Fibroblast of skin of right quadriceps (primary cell): ENCODE results near the gene RAP2A.

Source experiments
- DNase-seq: peaks from one replicate; pipeline ENCODE4 v3.0.0-alpha.2; 2013

RAP2A gene

DNA sequence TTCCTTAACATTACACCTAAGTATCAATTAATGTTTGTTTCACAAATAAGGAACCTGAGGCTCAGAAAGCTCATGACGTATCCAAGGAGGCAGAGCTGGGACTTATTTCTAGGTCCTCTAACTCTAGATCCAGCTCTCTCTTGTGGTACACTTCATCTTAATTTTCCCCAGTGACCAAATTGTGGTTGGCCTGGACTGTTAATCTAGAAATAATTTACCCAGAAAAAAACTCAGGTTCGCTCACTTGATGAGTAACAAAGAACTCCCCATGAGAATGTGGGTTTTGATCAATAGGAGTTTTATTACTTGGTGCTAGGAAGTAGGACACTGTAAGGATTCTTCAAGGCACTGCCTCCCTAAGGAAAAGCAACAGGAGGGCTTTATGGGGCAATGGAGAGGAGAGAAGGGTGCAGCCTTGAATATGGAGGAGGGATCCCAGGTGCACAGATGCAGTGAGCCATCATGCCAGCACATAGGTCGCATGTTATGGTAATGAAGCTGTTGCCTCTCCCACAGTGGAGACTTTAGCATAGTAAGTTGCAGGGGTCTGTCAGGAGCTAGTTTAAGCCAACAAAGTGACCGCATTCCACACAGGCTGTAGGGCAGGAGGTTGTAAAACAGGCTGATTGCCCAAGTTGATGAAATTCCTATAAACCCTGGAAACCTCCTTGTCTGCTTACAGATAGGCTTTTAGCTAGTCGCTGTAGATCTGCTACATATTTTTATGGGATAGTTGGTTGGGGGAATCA, 14.7 kb downstream of the RAP2A start:
- DNase-seq = no peak

DNA sequence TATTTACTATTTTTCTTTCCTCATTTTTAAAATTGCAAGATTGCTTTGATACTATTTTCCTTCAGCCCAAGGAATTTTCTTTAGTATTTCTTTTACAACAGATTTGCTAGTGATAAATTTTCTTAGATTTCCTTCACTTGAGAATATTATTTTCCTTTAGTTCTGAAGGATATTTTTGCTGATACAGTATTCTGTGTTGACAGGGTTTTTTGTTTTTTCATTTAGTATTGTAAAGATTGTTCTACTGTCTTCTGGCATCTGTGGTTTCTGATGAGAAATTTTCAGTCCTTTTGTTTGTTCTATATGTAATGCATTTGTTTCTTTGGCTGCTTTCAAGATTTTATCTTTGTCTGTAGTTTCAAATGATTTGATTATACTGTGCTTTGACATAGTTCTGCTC, 20.7 kb downstream of the RAP2A start:
- no peak for DNase-seq

DNA sequence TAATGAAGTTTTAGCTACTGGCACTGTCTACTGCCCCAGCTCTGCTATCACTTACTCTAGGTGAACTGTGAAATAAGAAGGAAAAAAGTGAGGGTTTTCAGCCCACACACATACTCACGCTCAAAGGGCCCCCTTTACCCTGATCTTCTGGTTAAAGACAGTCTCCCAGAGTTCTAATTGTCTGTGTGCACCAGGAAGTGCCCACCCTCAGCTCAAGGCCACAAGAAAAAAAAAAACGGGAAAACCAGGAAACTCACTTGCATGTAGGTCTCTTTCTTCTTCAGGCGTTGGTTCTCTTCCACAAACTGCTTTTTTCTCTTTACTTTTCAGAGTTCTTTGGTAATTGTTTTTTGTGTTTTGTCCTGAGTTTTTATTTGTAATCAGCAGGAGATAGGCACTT, 22.1 kb downstream of the RAP2A start:
- DNase-seq = no peak

DNA sequence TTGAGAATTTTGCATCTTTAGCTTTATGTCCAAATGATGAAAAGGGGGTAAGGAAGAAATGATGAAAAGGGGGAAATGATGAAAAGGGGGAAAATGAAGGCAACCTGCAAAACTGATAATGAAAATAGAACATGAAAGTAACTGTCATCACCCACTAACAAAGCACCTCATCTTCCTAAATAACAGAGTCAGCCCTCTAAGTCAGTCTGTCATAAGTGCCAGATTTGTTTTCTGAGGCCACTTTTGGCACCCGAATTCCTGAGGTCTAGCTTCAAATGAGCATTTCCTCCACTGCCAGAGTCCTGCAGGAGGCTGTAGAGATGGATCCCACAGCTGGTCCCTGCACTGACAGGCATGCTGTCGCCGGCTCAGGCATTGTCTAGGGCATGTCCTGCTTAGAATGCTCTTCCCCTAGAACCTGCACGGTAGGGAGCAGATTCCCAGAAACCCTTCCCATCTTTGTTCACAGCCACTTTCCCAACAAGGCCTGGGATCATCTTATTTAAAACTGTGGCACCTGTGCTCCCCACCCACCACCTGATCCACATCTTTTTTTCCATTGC, 25.3 kb downstream of the RAP2A start:
- no peak for DNase-seq

DNA sequence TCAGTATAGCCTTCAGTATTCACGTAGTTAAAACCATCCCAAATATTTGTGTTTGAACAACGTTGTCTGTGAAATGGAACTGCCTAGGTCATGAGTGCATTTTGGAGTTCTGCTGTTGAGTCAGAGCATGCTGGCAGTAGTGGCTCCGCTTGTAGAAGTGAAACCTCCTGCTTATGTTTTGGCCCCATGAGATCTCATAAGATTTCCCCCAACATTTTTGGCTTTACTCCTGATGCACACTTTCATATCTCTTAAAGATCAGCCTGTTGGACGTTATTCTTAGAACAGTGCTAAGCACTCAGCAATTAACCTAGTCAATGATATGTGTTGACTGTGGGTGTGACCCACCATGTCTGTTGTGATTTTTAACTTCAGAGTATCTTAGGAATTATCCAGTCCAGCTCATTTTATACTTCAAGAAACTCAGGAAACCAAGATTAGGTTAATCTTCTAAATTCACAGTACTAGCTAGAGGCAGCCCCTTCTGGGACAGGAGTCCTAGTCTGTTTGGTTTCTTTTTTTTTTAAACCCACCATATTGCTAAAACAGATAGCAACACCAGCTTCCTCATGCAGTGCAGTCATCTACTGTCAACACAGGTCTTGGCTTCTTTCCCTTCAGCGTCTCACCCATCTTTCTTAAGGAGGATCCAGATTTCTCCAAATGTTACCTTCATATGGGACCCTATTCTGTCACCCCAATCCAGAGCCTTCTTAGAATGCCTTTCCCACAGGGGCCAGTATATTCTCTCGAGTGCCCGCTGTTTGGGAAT, 26.2 kb downstream of the RAP2A start:
- DNase-seq = peak; percentile 36

DNA sequence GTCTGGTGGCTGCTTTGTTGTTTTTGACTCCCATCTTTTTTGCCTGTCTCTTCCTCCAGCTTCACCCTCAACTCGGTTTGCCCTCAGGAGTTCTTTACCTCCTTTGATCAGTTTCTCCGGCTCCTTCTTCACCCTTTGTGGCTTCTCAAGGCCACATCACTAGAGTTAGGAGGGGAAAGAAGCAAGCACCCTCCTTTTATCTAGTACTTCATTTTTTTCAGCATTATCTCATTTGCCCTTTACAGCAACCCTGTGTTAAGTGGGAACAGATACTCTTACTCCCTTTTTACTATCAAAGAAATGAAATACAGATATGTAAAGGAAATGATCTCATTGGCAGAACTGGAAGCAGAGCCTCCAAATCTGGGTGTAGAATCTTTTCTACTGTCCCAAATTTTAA, 26.9 kb downstream of the RAP2A start:
- DNase-seq = no peak

DNA sequence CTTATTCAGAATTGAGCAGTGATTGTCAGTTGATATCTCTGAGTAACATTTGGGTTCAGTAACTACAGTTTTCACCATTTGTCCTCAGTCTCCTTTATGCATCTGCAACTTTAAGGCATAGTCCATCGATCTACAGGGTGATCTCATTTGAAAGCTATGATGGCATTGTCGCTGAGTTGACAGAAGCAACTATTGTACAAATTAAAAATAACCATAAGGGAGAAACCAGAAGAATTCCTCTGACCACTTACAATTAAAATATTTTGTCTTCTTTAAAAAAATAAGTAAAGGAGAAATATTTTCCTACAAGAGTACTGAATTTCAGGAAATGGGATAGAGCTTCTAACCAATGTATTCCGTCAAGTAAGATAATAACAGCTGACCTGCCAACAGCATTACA, 30.6 kb downstream of the RAP2A start:
- DNase-seq = peak; percentile 27

DNA sequence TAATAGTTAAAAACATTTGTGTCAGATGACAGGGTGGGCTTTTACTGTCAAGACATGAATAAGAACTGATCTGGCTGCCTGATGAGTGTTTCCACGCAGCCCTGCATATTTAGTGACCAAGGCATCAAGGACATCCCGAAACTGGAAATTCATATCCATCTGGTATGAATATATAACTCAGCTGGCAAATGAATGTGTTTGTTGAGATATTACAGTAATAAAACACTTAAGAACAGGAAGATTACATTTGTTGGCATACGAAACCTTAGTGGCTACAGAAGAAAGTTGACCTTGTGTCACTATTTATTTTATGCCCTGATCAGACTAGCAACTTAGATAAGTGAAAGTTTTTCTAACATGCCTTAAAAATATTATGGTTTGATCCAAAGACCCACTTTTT, 32.8 kb downstream of the RAP2A start:
- DNase-seq = no peak

DNA sequence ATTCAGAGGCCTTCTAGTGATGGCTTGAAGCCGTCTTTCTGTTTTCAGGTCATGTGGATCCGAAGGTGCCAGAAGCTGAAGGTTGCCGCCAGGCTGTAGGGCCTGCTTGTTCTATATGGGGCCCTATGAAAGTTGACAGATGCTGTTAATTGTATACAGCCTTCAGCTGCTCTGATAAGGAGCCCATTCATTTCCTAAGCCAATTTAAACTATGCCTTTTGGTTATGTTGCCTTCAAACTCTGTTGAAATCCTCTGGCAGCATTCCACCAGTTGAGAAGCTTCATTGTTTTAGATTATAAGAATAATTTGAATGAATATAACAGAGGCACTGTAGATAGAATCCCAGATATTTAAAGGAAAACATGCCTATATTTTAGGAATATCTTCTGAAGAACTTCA, 34.4 kb downstream of the RAP2A start:
- peak; percentile 20 for DNase-seq

DNA sequence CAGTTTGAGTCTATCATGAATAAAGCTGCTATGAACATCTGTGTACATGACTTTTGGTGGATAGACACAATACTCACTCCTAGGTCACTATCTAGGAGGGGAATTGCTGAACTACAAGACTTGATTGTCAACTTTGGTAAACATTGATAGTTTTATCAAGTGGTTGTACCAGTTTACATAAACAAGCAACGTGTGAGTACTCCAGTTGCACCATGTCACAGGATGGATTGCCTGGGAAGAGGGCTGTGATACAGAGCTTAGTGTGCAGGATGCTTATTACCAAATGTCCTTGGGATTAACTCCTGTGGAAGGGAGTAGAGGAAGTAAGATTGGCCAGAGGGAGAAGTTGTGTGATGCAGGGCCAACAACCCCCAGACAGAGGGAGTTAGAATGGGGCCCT, 37.7 kb downstream of the RAP2A start:
- DNase-seq = no peak

DNA sequence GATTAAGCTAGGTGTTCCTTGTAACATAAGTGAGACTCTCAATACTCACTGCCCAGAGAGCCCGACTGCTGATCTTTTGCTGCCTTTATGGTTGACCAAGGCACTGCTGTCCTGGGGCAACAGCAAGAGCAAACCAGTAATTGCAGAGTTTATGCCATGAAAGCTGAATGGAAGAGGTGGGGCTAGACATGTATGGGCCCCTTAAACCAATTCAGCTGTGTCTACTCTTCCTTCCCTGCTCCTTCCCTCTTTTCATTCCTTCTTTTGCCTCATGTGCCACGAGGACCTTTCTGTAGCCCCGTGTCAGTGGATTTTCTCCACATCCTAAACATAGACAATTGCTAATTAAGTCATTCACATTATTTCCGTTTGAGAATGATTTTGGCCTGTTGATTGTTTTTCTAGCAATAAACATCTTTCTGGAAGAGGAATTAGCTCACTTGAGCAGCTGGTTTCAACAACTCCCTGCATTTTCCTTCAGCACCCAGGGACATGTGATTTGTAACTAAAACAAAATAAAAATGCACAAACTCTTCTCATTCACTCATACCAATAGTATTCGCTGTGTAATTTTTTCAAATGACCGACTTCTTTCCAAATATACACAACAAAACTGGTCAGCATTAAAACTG, 40.5 kb downstream of the RAP2A start:
- no peak for DNase-seq

DNA sequence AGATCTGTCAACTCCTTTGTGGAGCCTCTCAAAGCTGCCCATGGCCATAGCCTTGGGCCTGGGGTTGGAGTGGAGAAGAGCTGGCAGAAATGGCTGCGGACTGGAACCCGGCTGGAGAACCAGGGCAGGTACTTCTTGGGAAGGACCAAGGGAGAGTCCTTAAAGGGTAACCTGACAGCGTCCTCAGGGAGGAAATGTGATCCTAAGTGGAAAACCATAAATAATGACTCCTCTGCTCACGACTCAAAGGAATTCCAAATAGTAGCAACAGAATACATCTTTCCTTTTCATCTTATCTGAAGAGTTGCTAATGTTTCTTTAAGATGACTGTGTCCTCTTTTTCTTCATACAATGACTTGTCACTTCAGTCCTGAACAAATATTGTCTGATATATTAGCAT, 41.0 kb downstream of the RAP2A start:
- no peak for DNase-seq

DNA sequence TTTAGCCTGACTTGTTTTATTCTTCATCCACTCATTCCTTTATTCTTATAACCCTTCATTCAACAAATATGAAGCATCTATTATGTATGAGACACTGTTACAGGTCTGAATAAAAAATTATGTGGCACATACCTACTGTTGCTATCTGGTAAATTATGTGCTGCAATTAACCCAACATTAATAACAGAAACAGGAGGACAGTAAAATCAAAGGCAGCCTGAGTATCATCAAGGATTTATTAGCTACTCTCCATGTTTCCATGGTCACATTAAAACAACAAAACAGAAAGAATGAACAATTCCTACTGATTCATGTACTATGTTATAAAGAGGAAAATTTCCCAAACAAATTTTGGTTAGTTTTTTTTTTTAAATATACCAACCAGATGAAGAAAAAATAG, 43.9 kb downstream of the RAP2A start:
- DNase-seq = no peak

DNA sequence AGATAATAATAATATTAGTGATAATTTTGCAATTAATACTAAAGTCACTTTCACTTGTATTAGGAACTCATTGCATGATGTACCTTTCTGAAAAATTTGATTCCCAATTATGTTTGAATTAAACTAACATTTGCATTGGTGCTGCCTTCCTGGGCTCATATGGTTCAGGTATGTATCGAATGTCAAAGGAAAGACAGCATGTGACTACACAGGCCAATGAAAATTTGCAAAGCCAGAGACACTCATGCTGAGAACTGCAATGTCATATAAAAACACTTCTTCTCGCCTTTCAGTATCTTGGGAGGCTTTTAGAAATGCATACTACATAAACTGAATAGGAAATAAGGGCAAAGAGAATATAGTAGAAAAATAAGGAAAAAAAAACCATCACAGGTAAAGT, 44.3 kb downstream of the RAP2A start:
- DNase-seq = no peak

DNA sequence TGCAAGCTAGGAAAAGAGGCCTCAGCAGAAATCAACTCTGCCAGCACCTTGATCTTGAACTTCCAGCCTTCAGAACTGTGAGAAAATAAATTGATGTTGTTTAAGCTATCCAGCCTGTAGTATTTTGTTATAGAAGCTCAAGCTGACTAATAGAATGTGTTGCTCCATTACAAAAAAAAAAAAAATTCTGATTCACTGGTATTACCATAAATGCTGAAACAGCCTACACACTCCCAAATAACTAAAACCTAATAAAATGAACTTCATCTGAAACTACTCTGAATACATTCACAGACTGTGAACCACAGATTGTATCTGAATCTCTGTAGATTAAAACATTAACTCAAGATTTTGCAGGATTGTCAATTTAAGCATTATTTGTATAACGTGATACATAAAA, 49.5 kb downstream of the RAP2A start:
- DNase-seq = no peak

DNA sequence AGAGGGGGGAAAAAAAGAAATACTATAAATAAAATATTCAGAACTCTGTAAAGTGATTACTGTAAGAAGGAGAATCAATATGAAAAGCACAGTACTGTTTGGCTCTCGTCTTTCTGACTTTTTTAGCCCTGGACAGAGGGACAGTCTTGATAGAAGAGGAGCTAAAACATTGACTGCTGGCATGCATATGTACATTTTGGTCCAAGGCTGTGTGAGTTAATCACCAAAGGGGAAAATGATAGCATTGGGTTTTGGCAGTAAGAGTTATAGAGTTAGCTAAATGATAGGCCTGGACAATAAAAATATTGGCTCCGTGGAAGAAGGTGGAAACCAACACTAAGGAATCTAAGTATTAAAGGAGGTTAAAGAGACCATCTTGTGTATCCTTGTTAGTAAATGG, 50.3 kb downstream of the RAP2A start:
- DNase-seq = no peak

DNA sequence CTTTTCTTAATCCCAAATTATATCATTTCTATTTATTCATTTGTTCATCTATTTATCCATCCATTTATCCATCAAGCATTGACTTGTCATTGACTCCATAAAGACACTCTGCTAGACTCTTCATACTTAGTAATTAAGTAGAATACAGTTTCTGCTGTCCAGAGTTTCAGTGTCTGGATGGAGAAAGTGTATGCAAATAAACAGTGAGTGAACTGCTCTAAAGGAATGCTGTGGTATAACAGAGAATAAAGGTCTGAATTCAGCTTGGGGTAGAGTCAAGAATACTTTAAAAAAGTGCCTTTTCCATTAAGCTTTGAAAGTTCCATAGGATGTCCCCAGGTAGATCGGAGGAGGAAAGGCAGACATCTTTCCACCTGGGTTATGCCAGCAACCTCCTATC, 51.4 kb downstream of the RAP2A start:
- no peak for DNase-seq

DNA sequence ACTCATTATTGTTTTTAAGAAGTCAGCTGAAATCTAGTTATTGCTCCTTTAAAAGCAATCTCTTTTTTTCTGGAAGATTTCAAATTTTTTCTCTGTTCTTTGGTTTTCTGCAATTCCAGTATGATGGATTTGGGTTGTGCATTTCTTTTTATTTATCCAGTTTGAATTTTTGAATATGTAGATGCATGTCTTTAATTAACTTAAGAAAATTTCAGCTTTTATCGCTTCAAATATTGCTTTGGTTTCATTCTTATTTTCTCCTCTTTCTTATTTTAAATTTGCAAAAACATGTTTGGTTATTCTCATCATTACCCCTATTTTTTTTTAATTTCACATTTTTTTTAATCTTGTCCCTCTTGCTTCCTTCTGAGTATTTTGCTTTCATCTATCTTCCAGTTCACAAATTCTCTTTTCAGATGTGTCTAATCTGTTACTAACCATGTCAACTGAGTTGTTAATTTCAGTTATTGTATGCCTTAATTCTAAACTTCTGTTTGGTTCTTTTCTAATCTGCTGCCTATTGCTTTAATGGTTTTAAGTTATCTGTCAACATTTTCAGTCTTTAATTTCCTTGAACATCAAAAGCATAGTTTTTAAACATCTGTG, 56.8 kb downstream of the RAP2A start:
- DNase-seq = no peak

DNA sequence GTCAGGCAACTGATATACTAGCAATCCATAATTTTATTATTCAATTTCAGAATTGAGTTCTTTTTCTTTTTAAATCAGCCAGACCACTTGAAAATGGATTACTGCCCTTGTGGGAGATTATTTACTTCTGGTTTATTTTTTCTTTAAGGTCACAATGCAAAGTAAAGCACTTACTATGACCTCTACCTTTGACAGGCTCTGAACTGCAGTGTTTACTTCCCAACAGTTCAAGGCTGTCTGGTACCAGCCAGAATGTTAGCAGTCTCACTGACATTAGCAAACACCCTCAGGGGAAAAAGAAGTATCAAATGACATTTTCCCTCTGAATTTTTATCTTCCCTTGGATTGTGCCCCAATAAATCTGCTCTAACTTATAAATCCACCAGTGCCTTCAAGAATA, 57.5 kb downstream of the RAP2A start:
- no peak for DNase-seq

DNA sequence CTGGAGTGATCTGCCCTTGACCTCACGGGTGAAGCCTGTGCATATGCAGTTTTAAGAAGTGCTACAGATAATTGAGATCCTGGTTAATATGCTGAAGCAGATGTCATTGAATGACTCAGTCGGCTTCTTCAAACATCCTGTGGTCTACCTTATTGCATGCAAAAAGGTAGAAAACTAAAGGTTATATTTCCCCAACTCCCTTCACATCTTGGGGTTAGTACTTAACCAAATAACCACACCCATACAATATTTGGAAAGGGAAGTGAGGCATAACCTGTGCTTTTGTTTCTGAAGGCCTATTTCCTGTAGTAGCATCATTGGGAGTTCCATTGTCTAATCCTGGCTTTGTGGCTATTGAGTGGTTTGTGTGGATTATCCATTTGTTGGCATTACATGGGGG, 58.3 kb downstream of the RAP2A start:
- no peak for DNase-seq

DNA sequence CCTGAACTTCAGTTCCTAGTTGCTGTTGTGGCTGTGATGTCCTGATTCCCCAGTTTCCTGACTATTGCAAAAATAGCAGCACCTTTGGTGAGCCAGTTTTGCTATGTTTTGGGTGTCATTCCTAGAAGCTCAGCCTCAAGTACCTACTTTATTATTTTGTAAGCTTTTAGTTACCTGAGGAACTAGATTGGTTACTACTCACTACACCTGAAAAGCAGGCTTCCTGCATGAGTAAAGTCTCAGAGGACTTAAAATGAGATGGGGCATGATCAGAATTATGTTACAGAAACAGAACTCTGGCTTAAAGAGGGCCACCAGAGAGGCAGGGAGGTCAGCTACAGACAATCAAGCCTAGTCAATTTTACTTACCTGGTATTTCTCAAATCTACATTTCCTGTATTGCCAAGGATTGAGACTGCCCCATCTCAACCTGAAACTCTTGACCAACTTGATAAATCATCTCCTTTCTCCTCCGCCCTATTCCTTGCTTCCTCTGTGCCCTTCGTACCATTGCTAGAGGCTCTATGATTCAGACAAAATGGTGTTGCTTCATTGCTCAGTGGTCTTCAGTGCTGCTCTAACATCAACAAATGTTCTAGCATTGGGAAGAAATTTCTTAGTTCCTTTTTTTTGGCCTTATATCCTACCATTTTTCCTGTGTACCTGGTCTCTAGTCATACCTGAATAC, 58.9 kb downstream of the RAP2A start:
- DNase-seq = no peak

DNA sequence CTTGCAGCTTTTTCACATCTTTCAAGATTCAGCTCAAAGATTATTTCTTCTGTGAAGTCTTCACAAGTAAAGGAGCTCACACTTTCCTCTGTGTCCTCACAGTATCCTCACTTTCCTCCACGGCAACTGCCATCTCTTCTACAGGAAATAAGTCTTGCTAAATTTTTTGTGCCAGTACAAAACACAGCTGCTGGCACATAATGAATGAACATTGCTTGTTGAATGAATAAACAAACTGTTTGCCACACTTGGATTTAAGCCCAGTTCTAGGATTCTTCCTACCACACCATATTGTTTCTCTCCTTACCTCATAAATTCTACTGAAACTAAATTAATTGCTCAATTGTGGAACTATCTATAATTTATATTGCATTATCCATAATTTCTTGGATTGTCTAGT, 59.5 kb downstream of the RAP2A start:
- DNase-seq = no peak

DNA sequence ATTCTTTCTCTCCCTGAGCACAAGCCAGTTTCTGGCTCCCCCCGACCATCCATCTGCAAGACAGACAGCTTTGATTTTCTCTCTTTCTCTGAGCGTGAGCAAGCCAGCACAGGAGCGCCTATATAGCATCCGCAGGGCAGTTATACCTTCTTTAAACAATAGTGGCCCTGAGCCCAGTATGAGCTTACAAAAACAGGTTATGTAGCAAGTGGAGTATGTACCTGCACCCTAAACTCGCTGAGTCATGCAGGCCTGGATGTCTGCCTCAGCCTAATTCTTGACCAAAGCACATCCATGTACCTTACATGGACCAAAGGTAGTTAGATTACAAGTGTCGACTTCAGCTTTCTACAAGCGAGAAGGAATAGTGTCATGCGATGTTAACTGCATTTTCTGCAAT, 61.7 kb downstream of the RAP2A start:
- DNase-seq = no peak
